NCI-H2196 treated with DMSO at 0.1 percent for 48 hours (cell line): ENCODE measurements around the gene HOXD1.

Experiments
- DNase-seq: peaks from one replicate; lab custom pipeline; 2025; ENCODE audit not compliant: unreplicated experiment; lab: John Stamatoyannopoulos, UW

The HOXD1 gene

DNA sequence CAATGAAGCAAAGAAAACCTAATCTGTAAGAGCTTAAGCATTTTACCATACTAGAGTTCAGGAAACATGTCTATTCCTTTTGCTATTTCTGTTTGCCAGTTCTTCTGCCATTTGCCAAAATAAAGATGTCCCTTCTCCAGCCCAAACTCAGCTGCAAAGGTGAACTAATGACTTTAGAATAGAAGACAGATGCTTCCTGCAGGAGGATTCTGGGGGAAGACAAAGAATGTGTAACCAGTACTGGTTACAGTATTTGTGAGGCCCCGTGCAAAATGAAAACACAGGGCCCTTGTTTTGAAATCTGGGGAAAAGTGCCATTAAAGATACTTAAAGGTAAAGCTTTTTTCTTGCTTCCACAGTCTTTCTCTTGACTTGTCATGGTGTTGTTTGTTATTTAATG, 46.5 kb downstream of the HOXD1 start:
- DNase-seq, result no peak

DNA sequence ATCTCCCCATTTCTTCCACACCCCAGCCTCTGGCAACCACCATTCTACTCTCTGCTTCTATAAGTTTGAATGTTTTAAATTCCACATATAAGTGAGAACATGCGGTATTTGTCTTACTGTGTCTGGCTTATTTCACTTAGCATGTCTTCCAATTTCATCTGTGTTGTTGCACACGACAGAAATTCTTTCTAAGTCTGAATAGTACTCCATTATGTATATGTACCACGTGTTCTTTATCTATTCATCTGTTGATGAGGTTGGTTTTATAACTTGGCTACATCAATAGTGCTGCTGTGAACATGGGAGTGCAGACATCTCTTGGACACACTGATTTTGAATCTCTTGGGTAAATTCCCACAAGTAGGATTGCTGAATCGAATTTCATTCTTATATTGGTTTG, 49.0 kb downstream of the HOXD1 start:
- no peak for DNase-seq

DNA sequence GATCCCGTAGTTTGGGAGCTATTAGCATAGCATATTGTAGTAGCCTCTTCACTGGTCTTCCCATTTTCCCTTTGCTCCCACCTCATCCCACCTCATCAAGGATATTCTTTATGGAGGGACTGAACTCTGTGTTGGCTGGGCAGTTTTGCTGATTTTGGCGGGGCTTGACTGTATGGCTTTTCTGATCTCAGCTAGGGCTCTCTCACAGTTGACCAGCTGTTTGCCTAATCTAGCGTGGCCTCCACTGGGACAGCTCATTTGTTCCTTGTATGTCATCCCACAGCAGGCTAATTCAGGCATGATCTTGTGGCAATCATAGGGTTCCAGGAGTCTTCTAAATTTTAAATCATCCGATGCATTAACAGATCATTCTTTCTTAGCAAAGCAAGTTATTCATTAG, 50.6 kb downstream of the HOXD1 start:
- no peak for DNase-seq

DNA sequence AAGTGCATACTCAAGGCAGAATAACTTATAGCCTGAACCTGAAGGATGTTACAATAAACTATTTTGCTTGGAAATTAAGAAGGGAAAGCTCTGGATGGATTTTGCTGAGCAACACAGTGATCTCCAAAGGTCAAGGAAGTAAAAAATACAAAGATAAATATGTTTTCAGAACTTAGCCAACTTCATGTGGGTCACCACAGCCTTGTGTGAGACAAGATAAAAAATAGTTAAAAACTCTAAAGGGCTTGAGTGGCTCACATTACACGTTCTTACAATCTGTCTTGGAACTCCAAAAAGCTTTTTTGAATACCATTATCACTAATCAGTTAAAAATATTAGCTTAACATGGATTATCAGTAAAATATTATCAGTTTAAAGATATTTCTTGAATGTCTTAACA, 51.8 kb downstream of the HOXD1 start:
- DNase-seq, result no peak
